Keratinocyte (primary cell): ENCODE results near the gene FHOD3. TPM values are rescaled to one million over a fixed set of nuclear protein-coding genes. Genes with fewer than 3 reads are reported as not detected.
A peak's percentile ranks its signal among the peaks of the same experiment; 100 is the strongest.

Experiments
- DNase-seq: peaks from one replicate; pipeline ENCODE4 v3.0.0-alpha.2; 2011; ENCODE audit warnings: low read depth, missing footprints, low spot score
- FAIRE-seq: peaks from 2 replicates; lab custom pipeline; 2011; peaks lifted over from hg19 to GRCh38; lab: Jason Lieb, UNC
- H2AFZ ChIP-seq: 2 replicates; pipeline ENCODE4 v1.6.0; 2012; ENCODE audit warnings: low read length, control low read depth, inconsistent platforms; ENCODE audit not compliant: control insufficient read depth
- H3K27ac ChIP-seq: 2 replicates; pipeline ENCODE4 v1.5.1; 2011; ENCODE audit warnings: low read length; ENCODE audit not compliant: control insufficient read depth, insufficient read depth
- H3K27me3 ChIP-seq: 3 replicates; pipeline ENCODE4 v1.6.0; 2011; ENCODE audit warnings: low read length; ENCODE audit not compliant: control insufficient read depth, insufficient read depth; ENCODE audit errors: extremely low read depth
- H3K36me3 ChIP-seq, 2 experiments: 2 replicates in 1 of 2; 3 replicates in 1 of 2; pipeline ENCODE4 v1.5.1; 2011; ENCODE audit warnings: low read length in 2 of 2, mild to moderate bottlenecking in 1 of 2; ENCODE audit not compliant: control insufficient read depth in 2 of 2, insufficient read depth in 2 of 2; ENCODE audit errors: extremely low read depth in 1 of 2
- H3K4me1 ChIP-seq: 3 replicates; pipeline ENCODE4 v1.5.1; 2011; ENCODE audit warnings: low read length; ENCODE audit not compliant: control insufficient read depth, insufficient read depth; ENCODE audit errors: extremely low read depth
- H3K4me2 ChIP-seq: 3 replicates; pipeline ENCODE4 v1.6.0; 2011; ENCODE audit warnings: low read depth, low read length; ENCODE audit not compliant: control insufficient read depth, insufficient read depth; ENCODE audit errors: extremely low read depth
- H3K4me3 ChIP-seq, 3 experiments: fragments of 200-600 bp in 1 of 3; sonication (generic) in 1 of 3; 2 replicates in 2 of 3; 3 replicates in 1 of 3; pipeline ENCODE4 v1.5.1; 2011 to 2016; ENCODE audit warnings: low read length in 3 of 3, mild to moderate bottlenecking in 3 of 3, control low read depth in 2 of 3, inconsistent platforms in 1 of 3, low read depth in 1 of 3, mixed read lengths in 1 of 3, mixed run types in 1 of 3, moderate library complexity in 1 of 3; ENCODE audit not compliant: control insufficient read depth in 2 of 3, insufficient read depth in 2 of 3; ENCODE audit errors: extremely low read depth in 1 of 3
- H3K79me2 ChIP-seq: 2 replicates; pipeline ENCODE4 v1.6.0; 2012; ENCODE audit warnings: low read length; ENCODE audit not compliant: control insufficient read depth, insufficient read depth
- H3K9ac ChIP-seq: 3 replicates; pipeline ENCODE4 v1.6.0; 2011; ENCODE audit warnings: low read length; ENCODE audit not compliant: control insufficient read depth, insufficient read depth; ENCODE audit errors: extremely low read depth
- H3K9me1 ChIP-seq: 3 replicates; pipeline ENCODE4 v1.6.0; 2011; ENCODE audit warnings: low read length; ENCODE audit not compliant: control insufficient read depth, insufficient read depth; ENCODE audit errors: extremely low read depth
- H3K9me3 ChIP-seq: 2 replicates; pipeline ENCODE4 v1.5.1; 2012; ENCODE audit warnings: low read depth, low read length; ENCODE audit not compliant: control insufficient read depth
- H4K20me1 ChIP-seq: 3 replicates; pipeline ENCODE4 v1.6.0; 2011; ENCODE audit warnings: low read length; ENCODE audit not compliant: control insufficient read depth, insufficient read depth; ENCODE audit errors: extremely low read depth
- EZH2 ChIP-seq: IDR thresholded peaks from one replicate; pipeline ENCODE4 v1.6.1; 2012; ENCODE audit warnings: inconsistent platforms, mild to moderate bottlenecking, low read length, moderate library complexity
- dilution Hi-C: fragments of 300-500 bp; cut with MboI; formaldehyde crosslinking; loops from one replicate; pipeline ENCODE4 v1.7.0; 2020; ENCODE audit warnings: low sequenced_read_pairs; ENCODE audit not compliant: extremely low pct_ligation_motif_present
- polyA plus RNA-seq, 5 experiments: library from polyadenylated mRNA; depleted of rRNA in 3 of 5; stranded (reverse) in 3 of 5; stranded (forward) in 1 of 5; unstranded in 1 of 5; fragments of >200 nt; gene quantifications; 1 replicate in 1 of 5; 2 replicates in 3 of 5; 3 replicates in 1 of 5; pipeline versions ENCODE4 v1.2.1 to v1.2.3, GENCODE V29; 2011 to 2012; ENCODE audit warnings: missing spikeins in 2 of 5, low read depth in 1 of 5, low replicate concordance in 1 of 5
- TF ChIP-seq, protein P1 (sequence below), 3 experiments: IDR thresholded peaks in 1 of 3; conservative IDR thresholded peaks in 1 of 3; optimal IDR thresholded peaks in 1 of 3; 2 replicates in 2 of 3; 3 replicates in 1 of 3; pipeline versions ENCODE3 to v1.5.1; 2011; ENCODE audit warnings: low read length in 3 of 3, mild to moderate bottlenecking in 3 of 3, moderate library complexity in 2 of 3, control low read depth in 1 of 3, inconsistent platforms in 1 of 3; ENCODE audit not compliant: insufficient read depth in 2 of 3; ENCODE audit errors: extremely low read depth in 1 of 3

Gene FHOD3
- polyA plus RNA-seq, 1 donor (not counting 4 experiments of a cell fraction or from before 2014, with no cell fraction given) = 7.7 TPM

DNA sequence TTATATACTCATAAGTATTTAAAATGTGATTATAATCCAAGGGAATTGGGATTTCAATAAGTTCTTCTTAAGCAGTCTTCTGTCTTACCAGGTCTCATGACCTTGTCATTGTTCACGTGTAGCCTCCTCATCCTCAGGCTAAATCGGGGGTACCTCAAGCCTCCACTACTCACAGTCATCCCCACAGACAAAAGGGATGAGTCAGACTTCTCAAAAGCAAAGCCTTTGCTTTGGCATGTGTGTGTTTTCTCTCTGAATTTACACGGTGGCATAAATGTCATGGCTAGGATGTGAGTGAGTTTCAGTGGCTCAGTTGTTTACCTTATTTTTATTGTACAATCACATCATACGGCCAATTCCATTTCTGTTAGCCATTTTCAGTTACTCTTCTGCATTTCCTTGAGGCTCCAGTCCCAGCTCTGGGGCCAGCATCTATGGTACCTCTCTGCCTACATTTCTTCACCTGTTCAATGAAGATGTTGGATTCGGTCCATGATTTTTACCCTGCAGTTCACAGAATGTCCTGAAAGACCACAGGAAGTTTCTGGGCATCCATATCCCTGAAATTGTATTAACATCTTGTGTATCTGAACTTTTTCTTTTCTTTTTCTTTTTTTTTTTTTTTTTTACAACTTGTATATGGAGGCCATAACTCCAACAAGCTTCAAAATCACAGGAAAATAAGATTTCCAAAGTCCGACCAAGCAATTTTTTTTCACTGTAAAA is 195.3 kb downstream of the FHOD3 start:
- TF ChIP-seq, protein P1, sequence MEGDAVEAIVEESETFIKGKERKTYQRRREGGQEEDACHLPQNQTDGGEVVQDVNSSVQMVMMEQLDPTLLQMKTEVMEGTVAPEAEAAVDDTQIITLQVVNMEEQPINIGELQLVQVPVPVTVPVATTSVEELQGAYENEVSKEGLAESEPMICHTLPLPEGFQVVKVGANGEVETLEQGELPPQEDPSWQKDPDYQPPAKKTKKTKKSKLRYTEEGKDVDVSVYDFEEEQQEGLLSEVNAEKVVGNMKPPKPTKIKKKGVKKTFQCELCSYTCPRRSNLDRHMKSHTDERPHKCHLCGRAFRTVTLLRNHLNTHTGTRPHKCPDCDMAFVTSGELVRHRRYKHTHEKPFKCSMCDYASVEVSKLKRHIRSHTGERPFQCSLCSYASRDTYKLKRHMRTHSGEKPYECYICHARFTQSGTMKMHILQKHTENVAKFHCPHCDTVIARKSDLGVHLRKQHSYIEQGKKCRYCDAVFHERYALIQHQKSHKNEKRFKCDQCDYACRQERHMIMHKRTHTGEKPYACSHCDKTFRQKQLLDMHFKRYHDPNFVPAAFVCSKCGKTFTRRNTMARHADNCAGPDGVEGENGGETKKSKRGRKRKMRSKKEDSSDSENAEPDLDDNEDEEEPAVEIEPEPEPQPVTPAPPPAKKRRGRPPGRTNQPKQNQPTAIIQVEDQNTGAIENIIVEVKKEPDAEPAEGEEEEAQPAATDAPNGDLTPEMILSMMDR (optimal IDR thresholded peaks at IDR 0.05 in 1 of 3, IDR thresholded peaks at IDR 0.05 in 1 of 3, conservative IDR thresholded peaks at IDR 0.05 in 1 of 3; ENCODE audit: extremely low read depth in 1 of 3, insufficient read depth in 2 of 3, low read length in 3 of 3) = no peak
- TF ChIP-seq EZH2 = no peak
- Histone ChIP-seq H3K9me3 (no peaks in the 10 kb centered on the region), H3K4me3 (no peak overlapping the region), H3K4me2 (no peak overlapping the region), H3K36me3 (no peaks in the 10 kb centered on the region), H3K4me1 (no peaks in the 10 kb centered on the region), H4K20me1 (no peaks in the 10 kb centered on the region), H3K79me2 (no peaks in the 10 kb centered on the region), H2AFZ (no peak overlapping the region), H3K9me1 (no peaks in the 10 kb centered on the region), H3K9ac (no peak overlapping the region), H3K27me3 (no peaks in the 10 kb centered on the region), H3K27ac (no peak overlapping the region)
- dilution Hi-C loops = no loop called here
- FAIRE-seq (peak; percentile 46), DNase-seq (no peak)

DNA sequence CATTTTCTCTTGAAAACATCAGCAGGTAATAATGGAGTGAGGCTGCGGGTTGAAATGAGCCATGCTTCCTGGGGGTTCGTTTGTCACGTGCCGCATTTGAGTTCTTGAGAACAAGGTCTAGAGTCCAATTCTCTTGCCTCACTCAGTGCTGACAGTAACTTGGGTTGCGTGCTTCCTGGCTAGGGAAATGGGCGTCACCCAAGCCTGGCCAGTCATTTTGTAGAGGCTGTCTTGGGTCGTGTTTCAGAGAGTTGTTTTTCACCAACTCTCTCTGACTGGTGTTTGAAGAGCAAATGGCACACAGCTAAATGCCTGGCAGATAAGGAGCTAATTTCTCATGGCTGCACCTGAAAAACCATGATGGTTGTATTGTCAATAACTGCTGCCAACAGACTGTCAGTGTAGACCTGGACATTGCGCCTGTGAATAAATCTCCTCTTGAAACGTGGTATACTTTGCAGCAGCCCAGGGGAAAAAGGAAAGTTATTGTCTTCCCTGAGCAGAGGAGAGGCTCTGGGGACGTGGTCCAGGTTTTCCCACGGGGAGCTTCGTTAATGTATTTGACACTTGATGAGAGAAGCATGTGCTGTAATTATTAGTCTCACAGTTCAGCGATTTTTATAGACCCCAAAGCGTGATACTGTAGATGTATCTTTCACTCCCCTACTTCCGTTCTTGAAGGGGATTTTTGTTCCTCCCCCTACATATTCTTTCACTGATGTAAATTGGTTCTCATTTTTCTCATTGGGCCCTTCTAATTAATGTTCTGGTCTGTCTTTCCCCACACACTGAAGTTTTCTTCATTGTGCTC is 196.0 kb downstream of the FHOD3 start:
- H3K79me2 ChIP-seq = no peaks in the 10 kb centered on the region
- no peak overlapping the region for H3K9ac ChIP-seq
- no peaks in the 10 kb centered on the region for H3K27me3 ChIP-seq
- no peaks in the 10 kb centered on the region for H3K4me1 ChIP-seq
- TF ChIP-seq EZH2 = no peak
- TF ChIP-seq, protein P1 (optimal IDR thresholded peaks at IDR 0.05 in 1 of 3, IDR thresholded peaks at IDR 0.05 in 1 of 3, conservative IDR thresholded peaks at IDR 0.05 in 1 of 3; ENCODE audit: extremely low read depth in 1 of 3, insufficient read depth in 2 of 3, low read length in 3 of 3) = no peak
- dilution Hi-C loops = no loop called here
- no peak overlapping the region for H3K4me3 ChIP-seq
- H3K9me3 ChIP-seq = no peaks in the 10 kb centered on the region
- no peak overlapping the region for H3K27ac ChIP-seq
- H3K9me1 ChIP-seq = no peaks in the 10 kb centered on the region
- no peaks in the 10 kb centered on the region for H3K36me3 ChIP-seq
- DNase-seq (no peak), FAIRE-seq (no peak)
- no peaks in the 10 kb centered on the region for H4K20me1 ChIP-seq
- no peak overlapping the region for H2AFZ ChIP-seq
- no peak overlapping the region for H3K4me2 ChIP-seq
